ENCODE data around the gene UBE2QL1. TPM values are rescaled to one million over a fixed set of nuclear protein-coding genes. Genes with fewer than 3 reads are reported as not detected.

Gene UBE2QL1
- total and polyA plus RNA-seq, 2 of the 8 experiments (the other 6 are each of a cell fraction or from before 2014, with no cell fraction given) = 0.43 to 0.65 TPM

DNA sequence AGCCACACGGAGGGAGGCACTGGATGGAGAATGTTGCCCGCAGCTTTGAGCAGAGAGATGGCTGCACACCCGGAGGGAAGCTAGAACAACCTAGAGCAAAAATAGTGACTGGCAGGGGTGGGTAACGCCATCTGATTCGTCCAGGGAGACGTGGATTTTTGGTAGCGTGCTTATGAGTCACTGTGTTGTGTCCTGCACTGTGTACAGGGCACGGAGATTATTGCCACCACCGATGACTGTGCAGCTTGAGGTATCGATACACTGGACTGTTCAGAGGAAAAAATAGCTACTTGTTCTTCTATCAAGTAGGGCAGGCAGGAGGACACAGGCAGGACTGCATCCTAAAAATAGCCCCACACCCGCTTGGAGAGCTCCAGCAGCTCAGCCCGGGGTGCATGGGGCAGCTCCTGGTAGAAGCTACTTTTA lies 6.0 kb downstream of the UBE2QL1 start:
- Histone ChIP-seq H3K4ac (replicated peaks; ENCODE audit: insufficient read length, low read depth, low read length) (no peak overlapping the region), H4K91ac (replicated peaks; ENCODE audit: insufficient read length, low read length) (no peak overlapping the region), H4K20me1 (replicated peaks in 1 of 2; ENCODE audit: control insufficient read depth in 1 of 2, insufficient read depth in 2 of 2, low read length in 2 of 2) (peaks cover 1 to 8% of the 10 kb centered on the region in 2 experiments), H2BK120ac (replicated peaks; ENCODE audit: low read depth, low read length) (no peak overlapping the region), H3K56ac (replicated peaks; ENCODE audit: insufficient read length, low read depth, low read length) (no peak overlapping the region), H2BK20ac (ENCODE audit: low read length) (no peak overlapping the region), H2AK5ac (ENCODE audit: low read depth, low read length) (no peak overlapping the region), H3K27me3 (replicated peaks in 1 of 4; ENCODE audit: control insufficient read depth in 3 of 4, extremely low read depth in 1 of 4, insufficient read depth in 3 of 4, low read length in 3 of 4) (peaks cover 16 to 59% (median 37%) of the 10 kb centered on the region in 4 experiments), H3K4me2 (ENCODE audit: insufficient read depth in 1 of 2, low read depth in 2 of 2, low read length in 2 of 2) (no peak overlapping the region), H3K14ac (ENCODE audit: insufficient read length) (no peak overlapping the region), H3K4me1 (replicated peaks in 1 of 4; ENCODE audit: control insufficient read depth in 3 of 4, insufficient read depth in 4 of 4, low read length in 3 of 4) (peaks cover 0 to 7% (median 3%) of the 10 kb centered on the region in 4 experiments; a peak in 3 of 7 replicates), H3K36me3 (ENCODE audit: control insufficient read depth in 2 of 4, insufficient read depth in 4 of 4, low read length in 3 of 4) (no peaks in the 10 kb centered on the region), H3K23ac (ENCODE audit: insufficient read length) (no peak overlapping the region), H2BK5ac (ENCODE audit: low read depth, low read length) (no peak overlapping the region), H3K23me2 (ENCODE audit: low read depth, low read length) (no peaks in the 10 kb centered on the region), H3K9ac (replicated peaks in 1 of 4; ENCODE audit: extremely low read depth in 1 of 4, low read depth in 3 of 4, low read length in 3 of 4) (no peak overlapping the region), H3K27ac (ENCODE audit: low read depth, low read length) (no peak overlapping the region), H2AFZ (ENCODE audit: low read length) (no peak overlapping the region), H3K4me3 (ENCODE audit: extremely low read depth in 1 of 4, insufficient read depth in 2 of 4, low read depth in 3 of 4, low read length in 4 of 4) (no peak overlapping the region), H2BK15ac (ENCODE audit: low read length) (no peak overlapping the region), H3K9me3 (ENCODE audit: insufficient read depth in 2 of 2, low read depth in 1 of 2, low read length in 1 of 2) (no peaks in the 10 kb centered on the region), H4K5ac (ENCODE audit: insufficient read length, low read depth, low read length) (no peak overlapping the region), H3K79me2 (ENCODE audit: control insufficient read depth in 1 of 2, insufficient read depth in 2 of 2, low read length in 2 of 2) (no peaks in the 10 kb centered on the region), H2BK12ac (ENCODE audit: low read depth, low read length) (no peak overlapping the region), H3K18ac (ENCODE audit: extremely low read depth, low read length) (no peak overlapping the region), H4K8ac (ENCODE audit: extremely low read depth, insufficient read depth, low read length) (no peak overlapping the region), H3K79me1 (ENCODE audit: low read depth, low read length) (no peaks in the 10 kb centered on the region)
- DNase-seq (ENCODE audit: low read depth in 1 of 2, low spot score in 2 of 2) (no peak), FAIRE-seq (no peak)
- 80% methylated on average over 12 of the region's 12 CpGs; no CpG with 5 or more reads in 1 of the 2 experiments for WGBS, 2 experiments (ENCODE audit: extremely low coverage in 1 of 2, insufficient coverage in 1 of 2, insufficient read length in 1 of 2, insufficient replicate concordance in 2 of 2, low coverage in 1 of 2, low lambda C conversion rate in 2 of 2, missing lambda C conversion rate in 1 of 2)
- CTCF ChIA-PET (ENCODE audit: partially characterized antibody) = interaction anchor here (1.0 to 1.6 kb wide), 4 partner anchors 10 to 165 kb away, joined by 3 to 6 read pairs (median 4); no protein-coding TSS in a partner anchor
- POLR2A ChIA-PET (ENCODE audit: partially characterized antibody) = no interaction called here
- TF ChIP-seq RAD21 (IDR thresholded peaks at IDR 0.05 in 1 of 2, conservative IDR thresholded peaks at IDR 0.05 in 1 of 2; ENCODE audit: low read depth in 2 of 2, low read length in 2 of 2) = no peak
- no peak for TF ChIP-seq TAF1 (IDR thresholded peaks at IDR 0.05; ENCODE audit: low read depth, low read length)
- TF ChIP-seq TBP (IDR thresholded peaks at IDR 0.05; ENCODE audit: low read depth, low read length) = no peak
- TF ChIP-seq EGR1 (IDR thresholded peaks at IDR 0.05; ENCODE audit: borderline replicate concordance, low read depth, low read length) = no peak
- TF ChIP-seq CBX8 (IDR thresholded peaks at IDR 0.05; ENCODE audit: borderline replicate concordance, low read depth, low read length) = no peak
- TF ChIP-seq, protein P1, sequence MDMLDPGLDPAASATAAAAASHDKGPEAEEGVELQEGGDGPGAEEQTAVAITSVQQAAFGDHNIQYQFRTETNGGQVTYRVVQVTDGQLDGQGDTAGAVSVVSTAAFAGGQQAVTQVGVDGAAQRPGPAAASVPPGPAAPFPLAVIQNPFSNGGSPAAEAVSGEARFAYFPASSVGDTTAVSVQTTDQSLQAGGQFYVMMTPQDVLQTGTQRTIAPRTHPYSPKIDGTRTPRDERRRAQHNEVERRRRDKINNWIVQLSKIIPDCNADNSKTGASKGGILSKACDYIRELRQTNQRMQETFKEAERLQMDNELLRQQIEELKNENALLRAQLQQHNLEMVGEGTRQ (IDR thresholded peaks at IDR 0.05; ENCODE audit: low read length) = no peak
- TF ChIP-seq BACH1 (IDR thresholded peaks at IDR 0.05; ENCODE audit: low read length) = no peak
- no peak for TF ChIP-seq ASH2L (IDR thresholded peaks at IDR 0.05; ENCODE audit: low read length)
- no peak for TF ChIP-seq CREB1 (IDR thresholded peaks at IDR 0.05)
- no peak for TF ChIP-seq BCL11A (IDR thresholded peaks at IDR 0.05; ENCODE audit: low read depth in 2 of 2, low read length in 2 of 2)
- no peak for TF ChIP-seq BRCA1 (IDR thresholded peaks at IDR 0.05; ENCODE audit: low read depth, low read length)

All from H1 (cell line).